ENCODE data around the gene UQCC3.

Gene UQCC3

GRCh38 chr11:62709247-62710000 lies 38.0 kb downstream of the UQCC3 start:
- peaks cover 45% of the 10 kb centered on the region for H3K4me1 Mint-ChIP-seq
- peak overlapping the region; percentile 95 for H3K27ac Mint-ChIP-seq (ENCODE audit: low read depth)
- DNase-seq (ENCODE audit: low spot score in 2 of 2) (peak; percentile 93 to 98), ATAC-seq (replicated peaks; ENCODE audit: extremely low read depth, poor library complexity, severe bottlenecking) (peak; percentile 81)
- H3K36me3 Mint-ChIP-seq (ENCODE audit: insufficient read depth) = peaks cover 36% of the 10 kb centered on the region
- H3K9me3 Mint-ChIP-seq = no peaks in the 10 kb centered on the region
- no peaks in the 10 kb centered on the region for H3K27me3 Mint-ChIP-seq
- peak overlapping the region; percentile 90 for H3K4me3 Mint-ChIP-seq

- no peak for DNase-seq (ENCODE audit: low spot score in 2 of 2)
- peaks cover 39% of the 10 kb centered on the region for H3K36me3 Mint-ChIP-seq (ENCODE audit: insufficient read depth)
Measured at GRCh38 chr11:62710001-62710345, 38.5 kb downstream of the UQCC3 start.

GRCh38 chr11:62712276-62712812 lies 40.9 kb downstream of the UQCC3 start:
- DNase-seq (ENCODE audit: low spot score in 2 of 2) (no peak), ATAC-seq (replicated peaks; ENCODE audit: extremely low read depth, poor library complexity, severe bottlenecking) (no peak)
- H3K36me3 Mint-ChIP-seq (ENCODE audit: insufficient read depth) = peaks cover 62% of the 10 kb centered on the region
- peak overlapping the region; percentile 22 for H3K27ac Mint-ChIP-seq (ENCODE audit: low read depth)
- no peak overlapping the region for H3K4me3 Mint-ChIP-seq
- peaks cover 31% of the 10 kb centered on the region for H3K4me1 Mint-ChIP-seq
- no peaks in the 10 kb centered on the region for H3K9me3 Mint-ChIP-seq
- H3K27me3 Mint-ChIP-seq = no peaks in the 10 kb centered on the region

More at GRCh38 chr11:62710001-62710345, 38.5 kb downstream of the UQCC3 start:
- H3K9me3 Mint-ChIP-seq = no peaks in the 10 kb centered on the region
- peak overlapping the region; percentile 95 for H3K27ac Mint-ChIP-seq (ENCODE audit: low read depth)
- no peak for ATAC-seq (replicated peaks; ENCODE audit: extremely low read depth, poor library complexity, severe bottlenecking)
- H3K4me1 Mint-ChIP-seq = peaks cover 44% of the 10 kb centered on the region
- H3K27me3 Mint-ChIP-seq = no peaks in the 10 kb centered on the region
- H3K4me3 Mint-ChIP-seq = peak overlapping the region; percentile 90

GRCh38 chr11:62712861-62713260 lies 41.4 kb downstream of the UQCC3 start:
- Mint-ChIP-seq H3K4me1 (peaks cover 31% of the 10 kb centered on the region), H3K9me3 (no peaks in the 10 kb centered on the region), H3K36me3 (ENCODE audit: insufficient read depth) (peaks cover 67% of the 10 kb centered on the region), H3K4me3 (no peak overlapping the region), H3K27ac (ENCODE audit: low read depth) (peak overlapping the region; percentile 22), H3K27me3 (no peaks in the 10 kb centered on the region)
- DNase-seq (ENCODE audit: low spot score in 2 of 2) (no peak), ATAC-seq (replicated peaks; ENCODE audit: extremely low read depth, poor library complexity, severe bottlenecking) (no peak)

- Mint-ChIP-seq H3K36me3 (ENCODE audit: insufficient read depth) (peaks cover 72% of the 10 kb centered on the region), H3K27me3 (no peaks in the 10 kb centered on the region), H3K4me1 (peaks cover 31% of the 10 kb centered on the region), H3K4me3 (no peak overlapping the region), H3K9me3 (no peaks in the 10 kb centered on the region), H3K27ac (ENCODE audit: low read depth) (peak overlapping the region; percentile 49)
- DNase-seq (ENCODE audit: low spot score in 2 of 2) = no peak
- no peak for ATAC-seq (replicated peaks; ENCODE audit: extremely low read depth, poor library complexity, severe bottlenecking)
Measured at GRCh38 chr11:62713343-62713742, 41.9 kb downstream of the UQCC3 start.

- peak overlapping the region; percentile 57 for H3K27ac Mint-ChIP-seq (ENCODE audit: low read depth)
- no peak for DNase-seq (ENCODE audit: low spot score in 2 of 2)
- no peaks in the 10 kb centered on the region for H3K9me3 Mint-ChIP-seq
- no peaks in the 10 kb centered on the region for H3K27me3 Mint-ChIP-seq
- peaks cover 82% of the 10 kb centered on the region for H3K36me3 Mint-ChIP-seq (ENCODE audit: insufficient read depth)
- peaks cover 21% of the 10 kb centered on the region for H3K4me1 Mint-ChIP-seq
- H3K4me3 Mint-ChIP-seq = no peak overlapping the region
- ATAC-seq (replicated peaks; ENCODE audit: extremely low read depth, poor library complexity, severe bottlenecking) = no peak
Measured at GRCh38 chr11:62715150-62716130, 44.0 kb downstream of the UQCC3 start.

- Mint-ChIP-seq H3K27ac (ENCODE audit: low read depth) (no peak overlapping the region), H3K27me3 (no peaks in the 10 kb centered on the region), H3K4me3 (no peak overlapping the region), H3K36me3 (ENCODE audit: insufficient read depth) (peaks cover 90% of the 10 kb centered on the region), H3K9me3 (no peaks in the 10 kb centered on the region), H3K4me1 (peaks cover 21% of the 10 kb centered on the region)
- DNase-seq (ENCODE audit: low spot score in 2 of 2) (no peak), ATAC-seq (replicated peaks; ENCODE audit: extremely low read depth, poor library complexity, severe bottlenecking) (no peak)
Measured at GRCh38 chr11:62716206-62716605, 44.7 kb downstream of the UQCC3 start.

- no peak overlapping the region for H3K4me3 Mint-ChIP-seq
- no peaks in the 10 kb centered on the region for H3K27me3 Mint-ChIP-seq
- no peak for DNase-seq (ENCODE audit: low spot score in 2 of 2)
- peaks cover 21% of the 10 kb centered on the region for H3K4me1 Mint-ChIP-seq
- peaks cover 90% of the 10 kb centered on the region for H3K36me3 Mint-ChIP-seq (ENCODE audit: insufficient read depth)
- ATAC-seq (replicated peaks; ENCODE audit: extremely low read depth, poor library complexity, severe bottlenecking) = no peak
- no peaks in the 10 kb centered on the region for H3K9me3 Mint-ChIP-seq
- H3K27ac Mint-ChIP-seq (ENCODE audit: low read depth) = no peak overlapping the region
Measured at GRCh38 chr11:62716816-62717215, 45.3 kb downstream of the UQCC3 start.

GRCh38 chr11:62719302-62719978 lies 48.0 kb downstream of the UQCC3 start:
- Mint-ChIP-seq H3K9me3 (no peaks in the 10 kb centered on the region), H3K4me3 (no peak overlapping the region), H3K27ac (ENCODE audit: low read depth) (no peak overlapping the region), H3K4me1 (peaks cover 33% of the 10 kb centered on the region), H3K36me3 (ENCODE audit: insufficient read depth) (peaks cover 97% of the 10 kb centered on the region), H3K27me3 (no peaks in the 10 kb centered on the region)
- DNase-seq (ENCODE audit: low spot score in 2 of 2) (no peak), ATAC-seq (replicated peaks; ENCODE audit: extremely low read depth, poor library complexity, severe bottlenecking) (no peak)

- H3K4me3 Mint-ChIP-seq = no peak overlapping the region
- H3K36me3 Mint-ChIP-seq (ENCODE audit: insufficient read depth) = peaks cover 91% of the 10 kb centered on the region
- ATAC-seq (replicated peaks; ENCODE audit: extremely low read depth, poor library complexity, severe bottlenecking) (no peak), DNase-seq (ENCODE audit: low spot score in 2 of 2) (no peak)
- no peaks in the 10 kb centered on the region for H3K27me3 Mint-ChIP-seq
- no peaks in the 10 kb centered on the region for H3K9me3 Mint-ChIP-seq
- no peak overlapping the region for H3K27ac Mint-ChIP-seq (ENCODE audit: low read depth)
- peaks cover 43% of the 10 kb centered on the region for H3K4me1 Mint-ChIP-seq
Measured at GRCh38 chr11:62721994-62722393, 50.5 kb downstream of the UQCC3 start.
